ENCODE results near the gene CD34. TPM values are rescaled to one million over a fixed set of nuclear protein-coding genes. Genes with fewer than 3 reads are reported as not detected.

CD34 gene
- total RNA-seq, 4 donors from 2014 or later: 20.7 to 38.8 (median 27.8) TPM

GRCh38 chr1:207857447-207857846 is 53.5 kb downstream of the CD34 start:
- WGBS, 2 donors: 93 to 95% methylated on average over 7 of the region's 7 CpGs
- no peak for DNase-seq
- intact Hi-C loops (cut with DNase I): no loop called here
- no peaks in the 10 kb centered on the region for H3K27me3 ChIP-seq
- H3K9me3 ChIP-seq: no peaks in the 10 kb centered on the region
- TF ChIP-seq, protein P1, sequence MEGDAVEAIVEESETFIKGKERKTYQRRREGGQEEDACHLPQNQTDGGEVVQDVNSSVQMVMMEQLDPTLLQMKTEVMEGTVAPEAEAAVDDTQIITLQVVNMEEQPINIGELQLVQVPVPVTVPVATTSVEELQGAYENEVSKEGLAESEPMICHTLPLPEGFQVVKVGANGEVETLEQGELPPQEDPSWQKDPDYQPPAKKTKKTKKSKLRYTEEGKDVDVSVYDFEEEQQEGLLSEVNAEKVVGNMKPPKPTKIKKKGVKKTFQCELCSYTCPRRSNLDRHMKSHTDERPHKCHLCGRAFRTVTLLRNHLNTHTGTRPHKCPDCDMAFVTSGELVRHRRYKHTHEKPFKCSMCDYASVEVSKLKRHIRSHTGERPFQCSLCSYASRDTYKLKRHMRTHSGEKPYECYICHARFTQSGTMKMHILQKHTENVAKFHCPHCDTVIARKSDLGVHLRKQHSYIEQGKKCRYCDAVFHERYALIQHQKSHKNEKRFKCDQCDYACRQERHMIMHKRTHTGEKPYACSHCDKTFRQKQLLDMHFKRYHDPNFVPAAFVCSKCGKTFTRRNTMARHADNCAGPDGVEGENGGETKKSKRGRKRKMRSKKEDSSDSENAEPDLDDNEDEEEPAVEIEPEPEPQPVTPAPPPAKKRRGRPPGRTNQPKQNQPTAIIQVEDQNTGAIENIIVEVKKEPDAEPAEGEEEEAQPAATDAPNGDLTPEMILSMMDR (IDR thresholded peaks at IDR 0.05): no peak
- no peak for TF ChIP-seq POLR2A (IDR thresholded peaks at IDR 0.05)
- H3K27ac ChIP-seq: peak overlapping the region in 1 of 3 donors; percentile 62
- H3K4me3 ChIP-seq (replicated peaks in 1 of 3): no peak overlapping the region
- H3K36me3 ChIP-seq: no peaks in the 10 kb centered on the region
- H3K4me1 ChIP-seq: peaks cover 20 to 60% of the 10 kb centered on the region in 2 donors

DNA sequence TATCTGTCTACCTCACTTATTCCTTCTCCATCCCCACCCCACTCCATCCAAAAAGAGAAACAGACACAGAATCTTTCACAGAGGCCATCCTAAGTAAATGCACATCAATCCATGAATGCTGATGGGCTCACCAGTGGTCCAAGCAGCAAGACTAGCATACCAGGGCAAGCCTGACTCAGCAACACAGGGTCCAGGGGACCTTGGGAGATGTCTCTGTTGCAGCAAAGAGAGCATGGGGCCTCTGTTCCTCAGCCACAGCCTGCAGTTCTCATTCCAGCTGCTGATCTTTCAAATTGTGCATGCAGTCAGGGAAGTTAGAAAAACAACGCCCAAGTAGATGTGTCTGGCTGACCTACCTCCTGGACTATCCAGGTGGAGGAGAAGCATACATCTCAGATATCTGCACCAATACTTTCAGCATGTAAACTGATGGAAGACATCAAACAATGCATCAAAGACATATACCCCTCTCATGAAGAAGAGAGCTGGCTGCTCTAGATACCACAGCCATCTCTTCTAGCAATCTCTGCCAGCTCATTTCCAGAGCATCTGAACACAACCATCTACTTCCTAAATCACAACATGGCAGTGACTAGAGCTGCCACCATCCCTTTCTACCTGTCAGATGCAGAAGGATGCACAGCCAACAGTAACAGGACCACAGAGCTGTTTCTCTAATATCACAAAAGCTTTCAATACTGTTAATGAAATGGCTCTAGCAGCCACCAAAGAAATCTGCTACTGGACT is 54.5 kb downstream of the CD34 start:
- H3K36me3 ChIP-seq: no peaks in the 10 kb centered on the region
- intact Hi-C loops (cut with DNase I): no loop called here
- no peak for DNase-seq

DNA sequence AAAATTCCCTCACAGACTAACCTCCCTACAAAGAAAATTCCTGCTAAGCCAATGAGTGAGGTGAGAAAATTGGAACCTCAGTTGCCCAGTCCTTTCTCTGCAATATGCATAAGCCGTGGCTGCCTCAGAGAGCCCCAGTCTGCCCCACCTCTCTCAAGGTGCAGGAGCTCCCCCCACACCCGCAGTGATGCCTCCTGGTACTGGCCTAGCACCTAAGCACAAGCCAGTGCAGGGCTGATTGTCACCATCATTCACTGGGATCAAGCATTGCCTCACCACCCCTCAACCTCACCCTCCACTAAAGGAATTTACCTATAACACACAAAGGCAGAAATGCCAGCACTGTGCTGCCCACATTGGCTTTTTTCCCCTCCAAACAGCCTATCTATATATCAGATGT is 56.9 kb downstream of the CD34 start:
- 89 to 92% methylated on average over 2 of the region's 2 CpGs for WGBS, 2 donors
- Histone ChIP-seq H3K27ac (peak overlapping the region in 1 of 3 donors; percentile 71), H3K4me1 (peaks cover 22 to 60% of the 10 kb centered on the region in 2 donors), H3K9me3 (no peaks in the 10 kb centered on the region), H3K4me3 (replicated peaks in 1 of 3) (no peak overlapping the region), H3K36me3 (no peaks in the 10 kb centered on the region), H3K27me3 (no peaks in the 10 kb centered on the region)
- TF ChIP-seq, protein P1 (IDR thresholded peaks at IDR 0.05): no peak
- TF ChIP-seq POLR2A (IDR thresholded peaks at IDR 0.05): no peak
- intact Hi-C loops (cut with DNase I): no loop called here
- DNase-seq: no peak

More for the DNA sequence above, 54.5 kb downstream of the CD34 start:
- H3K9me3 ChIP-seq: no peaks in the 10 kb centered on the region
- H3K27me3 ChIP-seq: no peaks in the 10 kb centered on the region
- WGBS, 2 donors: 39 to 67% methylated on average over 1 of the region's 1 CpG
- peak overlapping the region in 1 of 3 donors; percentile 62 for H3K27ac ChIP-seq
- TF ChIP-seq POLR2A (IDR thresholded peaks at IDR 0.05): no peak
- TF ChIP-seq, protein P1 (IDR thresholded peaks at IDR 0.05): no peak
- H3K4me3 ChIP-seq (replicated peaks in 1 of 3): no peak overlapping the region
- H3K4me1 ChIP-seq: peaks cover 18 to 52% of the 10 kb centered on the region in 2 donors

DNA sequence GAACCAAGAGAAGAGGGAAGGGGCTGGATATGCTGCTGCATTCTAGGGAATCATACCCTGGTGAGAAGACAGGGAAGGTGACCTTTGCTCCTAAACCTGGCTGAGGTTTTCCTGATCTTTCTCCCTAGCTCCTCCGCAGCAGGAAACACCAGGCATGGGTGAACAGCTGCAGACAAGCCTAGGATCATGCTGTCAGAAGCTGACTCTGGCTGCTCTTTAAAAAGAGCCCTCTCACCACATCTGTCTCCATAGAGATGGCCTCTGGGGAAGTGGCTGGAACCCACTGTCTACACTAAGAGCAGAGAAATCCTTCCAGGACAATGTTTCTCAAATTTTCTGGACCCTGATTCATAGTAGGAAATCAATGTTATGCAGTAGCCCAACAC is 57.6 kb downstream of the CD34 start:
- WGBS, 2 donors: 63 to 64% methylated on average over 1 of the region's 1 CpG
- H3K4me1 ChIP-seq: peaks cover 23 to 56% of the 10 kb centered on the region in 2 donors
- TF ChIP-seq, protein P1 (IDR thresholded peaks at IDR 0.05): no peak
- no peak for TF ChIP-seq POLR2A (IDR thresholded peaks at IDR 0.05)
- no peak for DNase-seq
- no peaks in the 10 kb centered on the region for H3K9me3 ChIP-seq
- intact Hi-C loops (cut with DNase I): no loop called here
- H3K27me3 ChIP-seq: no peaks in the 10 kb centered on the region
- H3K27ac ChIP-seq: peak overlapping the region in 2 of 3 donors; percentile 32 to 71
- no peak overlapping the region for H3K4me3 ChIP-seq (replicated peaks in 1 of 3)
- H3K36me3 ChIP-seq: no peaks in the 10 kb centered on the region

DNA sequence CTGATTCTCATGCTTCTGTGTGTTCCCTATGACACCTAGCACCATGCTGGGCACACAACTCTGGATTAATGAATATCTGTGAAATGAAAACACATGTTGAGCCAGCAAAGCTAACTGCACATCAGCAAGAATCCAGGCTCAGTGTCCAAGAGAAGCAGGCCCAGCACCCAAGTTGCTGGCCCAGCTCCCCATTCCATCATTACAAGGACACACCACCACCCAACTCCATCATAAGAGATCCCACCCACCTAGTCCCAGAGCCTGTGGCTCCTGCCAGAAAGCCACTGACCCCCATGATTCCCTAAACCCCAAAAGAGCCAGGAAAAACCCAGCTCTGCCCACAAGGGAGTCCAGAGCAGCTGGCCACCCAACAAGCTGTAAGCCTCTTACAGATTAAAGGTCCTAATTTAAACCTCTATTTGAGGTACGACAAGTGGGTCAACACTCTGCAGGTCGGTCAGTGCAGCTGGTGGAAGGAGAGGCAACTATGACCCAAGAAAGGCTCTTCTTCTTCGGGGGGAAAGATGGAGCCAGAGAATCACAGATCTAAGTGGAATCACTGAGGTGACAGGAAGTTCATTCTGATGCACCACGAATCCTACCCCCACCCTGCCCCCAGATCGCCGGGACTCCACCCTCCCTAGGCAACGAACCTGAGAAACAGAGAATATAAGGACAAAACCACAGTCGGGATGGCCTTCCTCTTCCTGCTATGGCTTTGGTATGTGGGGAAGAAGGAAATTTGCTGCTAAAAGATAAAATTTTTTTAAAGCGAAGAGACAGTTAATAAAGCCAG is 58.2 kb downstream of the CD34 start:
- H3K4me1 ChIP-seq: peaks cover 21 to 56% of the 10 kb centered on the region in 2 donors

More for the DNA sequence above, 58.2 kb downstream of the CD34 start:
- Histone ChIP-seq H3K27me3 (no peaks in the 10 kb centered on the region), H3K9me3 (no peaks in the 10 kb centered on the region), H3K36me3 (no peaks in the 10 kb centered on the region), H3K27ac (peak overlapping the region in 2 of 3 donors; percentile 32 to 71), H3K4me3 (replicated peaks in 1 of 3) (no peak overlapping the region)
- WGBS, 2 donors: 63 to 74% methylated on average over 9 of the region's 9 CpGs
- DNase-seq: no peak
- TF ChIP-seq, protein P1 (IDR thresholded peaks at IDR 0.05): no peak
- TF ChIP-seq POLR2A (IDR thresholded peaks at IDR 0.05): no peak
- intact Hi-C loops (cut with DNase I): no loop called here
